ENCODE measurements around the gene ARHGAP31.
"Not testable (repeated sequence)": the region's sequence is repeated elsewhere in the genome, so short reads cannot be mapped to it uniquely, and the experiment has no call there.

Gene ARHGAP31

DNA sequence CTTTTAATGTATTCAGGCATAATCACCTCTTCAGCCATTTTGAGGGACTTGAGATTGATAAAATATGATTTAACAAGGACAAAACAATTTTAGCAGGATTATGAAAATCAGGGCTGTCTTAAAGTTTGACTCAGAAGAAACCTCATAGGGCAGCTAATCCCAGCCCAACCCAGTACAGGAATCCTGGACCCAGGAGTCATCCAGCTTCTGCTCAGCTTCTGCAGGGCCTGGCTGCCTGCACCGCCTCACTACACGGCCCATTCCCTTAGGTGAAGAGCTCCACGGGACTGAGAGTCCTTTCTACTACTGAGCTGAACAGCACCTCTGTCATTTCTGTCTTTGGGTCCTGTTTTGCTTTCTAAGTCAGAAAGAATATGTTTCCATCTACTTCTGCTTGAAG is 37.5 kb downstream of the ARHGAP31 start:
- no peak overlapping the region for H3K4me3 ChIP-seq (ENCODE audit: low read depth, low read length)
- no peak overlapping the region for H3K27ac ChIP-seq
- H3K27me3 ChIP-seq (replicated peaks), result no peaks in the 10 kb centered on the region
- TF ChIP-seq, protein P1, sequence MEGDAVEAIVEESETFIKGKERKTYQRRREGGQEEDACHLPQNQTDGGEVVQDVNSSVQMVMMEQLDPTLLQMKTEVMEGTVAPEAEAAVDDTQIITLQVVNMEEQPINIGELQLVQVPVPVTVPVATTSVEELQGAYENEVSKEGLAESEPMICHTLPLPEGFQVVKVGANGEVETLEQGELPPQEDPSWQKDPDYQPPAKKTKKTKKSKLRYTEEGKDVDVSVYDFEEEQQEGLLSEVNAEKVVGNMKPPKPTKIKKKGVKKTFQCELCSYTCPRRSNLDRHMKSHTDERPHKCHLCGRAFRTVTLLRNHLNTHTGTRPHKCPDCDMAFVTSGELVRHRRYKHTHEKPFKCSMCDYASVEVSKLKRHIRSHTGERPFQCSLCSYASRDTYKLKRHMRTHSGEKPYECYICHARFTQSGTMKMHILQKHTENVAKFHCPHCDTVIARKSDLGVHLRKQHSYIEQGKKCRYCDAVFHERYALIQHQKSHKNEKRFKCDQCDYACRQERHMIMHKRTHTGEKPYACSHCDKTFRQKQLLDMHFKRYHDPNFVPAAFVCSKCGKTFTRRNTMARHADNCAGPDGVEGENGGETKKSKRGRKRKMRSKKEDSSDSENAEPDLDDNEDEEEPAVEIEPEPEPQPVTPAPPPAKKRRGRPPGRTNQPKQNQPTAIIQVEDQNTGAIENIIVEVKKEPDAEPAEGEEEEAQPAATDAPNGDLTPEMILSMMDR (IDR thresholded peaks at IDR 0.05; ENCODE audit: low read depth, low read length, missing control alignments), result no peak
- in situ Hi-C loops (cut with HindIII; ENCODE audit: low pct_ligation_motif_present, low sequenced_read_pairs), result no loop called here
- DNase-seq, result no peak
- peaks cover 2% of the 10 kb centered on the region for H3K36me3 ChIP-seq (replicated peaks)

DNA sequence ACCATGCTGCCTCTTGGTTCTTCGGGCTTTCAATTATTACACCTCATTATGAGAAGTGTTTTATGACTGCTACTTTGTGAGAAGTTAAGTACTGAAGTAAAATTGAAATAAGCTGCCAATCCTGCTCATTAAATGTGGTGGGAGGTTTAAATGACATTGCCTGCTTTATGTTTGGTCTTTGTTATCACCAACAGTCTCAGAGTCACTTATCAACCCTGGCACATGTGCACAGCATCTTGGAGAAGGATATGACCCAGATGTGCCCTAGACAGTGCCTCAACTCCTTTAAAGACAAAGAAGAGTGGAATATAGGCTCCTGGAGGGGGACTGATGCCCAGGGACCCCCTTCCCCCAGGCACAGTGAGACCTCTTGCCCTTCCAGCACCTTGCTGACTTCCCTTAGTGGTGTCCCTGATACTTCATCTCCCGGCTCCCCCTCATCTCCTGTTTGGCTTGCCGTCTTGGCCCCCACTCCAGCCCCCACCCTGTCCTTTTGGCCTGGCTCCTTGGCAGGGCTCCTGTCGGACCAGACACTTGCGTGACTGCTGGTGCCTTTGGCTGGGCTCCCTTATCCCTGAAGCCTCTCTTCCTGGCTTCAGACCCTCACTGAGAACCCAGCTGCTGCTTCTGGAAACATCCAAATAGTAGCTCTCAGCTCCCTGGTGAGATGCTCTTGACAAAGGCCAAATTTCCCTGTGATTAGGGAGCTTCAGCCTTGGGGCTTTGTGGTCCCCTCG is 39.8 kb downstream of the ARHGAP31 start:
- Histone ChIP-seq H3K36me3 (replicated peaks) (peaks cover 7% of the 10 kb centered on the region), H3K4me3 (ENCODE audit: low read depth, low read length) (no peak overlapping the region), H3K27ac (no peak overlapping the region), H3K27me3 (replicated peaks) (no peaks in the 10 kb centered on the region)
- in situ Hi-C loops (cut with HindIII; ENCODE audit: low pct_ligation_motif_present, low sequenced_read_pairs), result no loop called here
- DNase-seq, result no peak
- TF ChIP-seq, protein P1 (IDR thresholded peaks at IDR 0.05; ENCODE audit: low read depth, low read length, missing control alignments), result no peak

DNA sequence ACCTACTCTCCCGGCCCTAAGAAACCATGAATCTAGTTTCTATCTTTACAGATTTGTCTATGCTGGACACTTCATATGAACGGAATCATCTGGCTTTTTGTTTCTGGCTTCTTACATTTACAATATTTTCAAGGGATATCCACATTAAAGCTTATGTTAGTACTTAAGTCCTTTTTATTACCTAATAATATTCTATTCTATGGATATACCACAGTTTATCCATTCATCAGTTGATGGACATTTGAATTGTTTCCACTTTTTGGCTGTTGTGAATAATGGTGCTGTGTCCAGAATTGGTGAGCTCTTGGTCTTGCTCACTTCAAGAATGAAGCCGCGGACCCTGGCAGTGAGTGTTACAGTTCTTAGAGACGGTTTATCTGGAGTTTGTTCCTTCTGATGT is 42.6 kb downstream of the ARHGAP31 start:
- in situ Hi-C loops (cut with HindIII; ENCODE audit: low pct_ligation_motif_present, low sequenced_read_pairs), result no loop called here
- no peak overlapping the region for H3K4me3 ChIP-seq (ENCODE audit: low read depth, low read length)

DNA sequence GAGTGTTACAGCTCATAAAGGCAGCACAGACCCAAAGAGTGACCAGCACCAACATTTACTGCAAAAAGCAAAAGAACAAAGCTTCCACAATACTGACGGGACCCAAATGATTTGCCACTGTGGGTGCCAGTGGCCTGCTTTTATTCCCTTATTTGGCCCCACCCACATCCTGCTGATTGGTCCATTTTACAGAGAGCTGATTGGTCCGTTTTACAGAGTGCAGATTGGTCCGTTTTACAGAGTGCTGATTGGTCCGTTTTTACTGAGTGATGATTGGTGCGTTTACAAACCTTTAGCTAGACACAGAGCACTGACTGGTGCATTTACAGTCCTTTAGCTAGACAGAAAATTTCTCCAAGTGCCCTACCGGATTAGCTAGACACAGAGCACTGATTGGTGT is 43.2 kb downstream of the ARHGAP31 start:
- DNase-seq; H3K4me3 ChIP-seq (ENCODE audit: low read depth, low read length); H3K27ac ChIP-seq; in situ Hi-C loops (cut with HindIII; ENCODE audit: low pct_ligation_motif_present, low sequenced_read_pairs); H3K27me3 ChIP-seq (replicated peaks); H3K36me3 ChIP-seq (replicated peaks): not testable (repeated sequence)

More for the DNA sequence above, 42.6 kb downstream of the ARHGAP31 start:
- TF ChIP-seq, protein P1 (IDR thresholded peaks at IDR 0.05; ENCODE audit: low read depth, low read length, missing control alignments), result no peak
- Histone ChIP-seq H3K27me3 (replicated peaks) (no peaks in the 10 kb centered on the region), H3K27ac (no peak overlapping the region), H3K36me3 (replicated peaks) (peaks cover 5% of the 10 kb centered on the region)
- no peak for DNase-seq

DNA sequence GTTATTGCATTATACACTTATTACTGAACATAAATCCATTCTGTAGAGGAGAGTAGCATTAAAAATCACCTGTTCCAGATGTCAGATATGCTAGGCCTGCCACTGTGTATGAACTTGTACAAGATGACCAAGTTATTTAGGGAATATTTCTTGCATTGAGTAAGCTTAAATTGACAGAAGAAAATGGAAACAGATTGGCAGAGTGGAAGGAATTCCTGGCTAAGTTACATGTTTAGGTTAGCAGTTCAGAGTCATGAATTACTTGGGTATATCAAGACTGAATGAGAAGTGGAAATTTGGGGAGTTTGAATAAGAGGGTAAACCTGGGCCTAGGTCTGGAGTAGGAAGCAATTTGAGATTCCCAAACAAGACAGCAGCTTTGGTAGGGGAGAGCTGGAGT is 44.6 kb downstream of the ARHGAP31 start:
- TF ChIP-seq, protein P1 (IDR thresholded peaks at IDR 0.05; ENCODE audit: low read depth, low read length, missing control alignments), result no peak
- in situ Hi-C loops (cut with HindIII; ENCODE audit: low pct_ligation_motif_present, low sequenced_read_pairs), result no loop called here
- Histone ChIP-seq H3K36me3 (replicated peaks) (peaks cover 5% of the 10 kb centered on the region), H3K4me3 (ENCODE audit: low read depth, low read length) (no peak overlapping the region), H3K27ac (no peak overlapping the region), H3K27me3 (replicated peaks) (no peaks in the 10 kb centered on the region)
- no peak for DNase-seq

DNA sequence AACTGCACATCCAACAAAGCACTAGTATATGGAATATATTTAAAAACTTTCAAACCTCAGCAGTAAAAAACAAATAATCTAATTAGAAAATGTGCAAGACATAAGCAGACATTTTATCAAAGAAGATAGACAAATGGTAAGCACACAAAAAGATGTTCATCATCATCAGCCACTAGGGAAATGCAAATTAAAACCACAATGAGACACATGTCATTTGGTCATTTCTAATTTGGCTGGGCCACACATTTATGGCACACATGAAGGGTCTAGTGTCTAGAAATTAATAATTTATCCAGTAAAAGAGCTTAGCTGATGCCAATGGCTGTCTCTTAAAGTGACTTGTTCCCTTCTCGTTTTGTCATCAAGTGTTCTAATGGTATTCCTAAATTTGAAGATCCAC is 45.8 kb downstream of the ARHGAP31 start:
- in situ Hi-C loops (cut with HindIII; ENCODE audit: low pct_ligation_motif_present, low sequenced_read_pairs), result no loop called here
- DNase-seq, result no peak

More for the DNA sequence above, 45.8 kb downstream of the ARHGAP31 start:
- TF ChIP-seq, protein P1 (IDR thresholded peaks at IDR 0.05; ENCODE audit: low read depth, low read length, missing control alignments), result no peak
- Histone ChIP-seq H3K36me3 (replicated peaks) (peaks cover 5% of the 10 kb centered on the region), H3K4me3 (ENCODE audit: low read depth, low read length) (no peak overlapping the region), H3K27ac (no peak overlapping the region), H3K27me3 (replicated peaks) (no peaks in the 10 kb centered on the region)

All from brain microvascular endothelial cell (primary cell).